Stimulated activated CD8-positive, alpha-beta memory T cell treated with anti-CD3 and anti-CD28 coated beads, Interleukin-7, amount 100 ng/mL, for 4 hours (primary cell): ENCODE measurements around the gene HJURP.

Experiments used
- DNase-seq, 2 donors: peaks; one replicate each; pipeline ENCODE4 v3.0.0-alpha.2; 2020; ENCODE audit warnings: low read depth in 2 of 2

HJURP gene

GRCh38 chr2:233793465-233794127, 60.7 kb downstream of the HJURP start:
- no peak for DNase-seq

GRCh38 chr2:233792720-233793119, 61.6 kb downstream of the HJURP start:
- DNase-seq, result no peak

- DNase-seq, result no peak
These were observed 62.4 kb downstream of the HJURP start for GRCh38 chr2:233791883-233792329.

- DNase-seq, result no peak
These were observed 63.0 kb downstream of the HJURP start for GRCh38 chr2:233791151-233791882.

GRCh38 chr2:233789554-233789953, 64.8 kb downstream of the HJURP start:
- DNase-seq, result no peak
